ENCODE measurements around the gene TAF10.

- no peak for TF ChIP-seq CTCF (IDR thresholded peaks at IDR 0.05)
- no peak for TF ChIP-seq POLR2A (IDR thresholded peaks at IDR 0.05)
Measured at GRCh38 chr11:6611092-6611962, 689 bp downstream of the TAF10 start.

All from testis (tissue), 2 donors.